ENCODE data around the gene DEPP1.

The DEPP1 gene

DNA sequence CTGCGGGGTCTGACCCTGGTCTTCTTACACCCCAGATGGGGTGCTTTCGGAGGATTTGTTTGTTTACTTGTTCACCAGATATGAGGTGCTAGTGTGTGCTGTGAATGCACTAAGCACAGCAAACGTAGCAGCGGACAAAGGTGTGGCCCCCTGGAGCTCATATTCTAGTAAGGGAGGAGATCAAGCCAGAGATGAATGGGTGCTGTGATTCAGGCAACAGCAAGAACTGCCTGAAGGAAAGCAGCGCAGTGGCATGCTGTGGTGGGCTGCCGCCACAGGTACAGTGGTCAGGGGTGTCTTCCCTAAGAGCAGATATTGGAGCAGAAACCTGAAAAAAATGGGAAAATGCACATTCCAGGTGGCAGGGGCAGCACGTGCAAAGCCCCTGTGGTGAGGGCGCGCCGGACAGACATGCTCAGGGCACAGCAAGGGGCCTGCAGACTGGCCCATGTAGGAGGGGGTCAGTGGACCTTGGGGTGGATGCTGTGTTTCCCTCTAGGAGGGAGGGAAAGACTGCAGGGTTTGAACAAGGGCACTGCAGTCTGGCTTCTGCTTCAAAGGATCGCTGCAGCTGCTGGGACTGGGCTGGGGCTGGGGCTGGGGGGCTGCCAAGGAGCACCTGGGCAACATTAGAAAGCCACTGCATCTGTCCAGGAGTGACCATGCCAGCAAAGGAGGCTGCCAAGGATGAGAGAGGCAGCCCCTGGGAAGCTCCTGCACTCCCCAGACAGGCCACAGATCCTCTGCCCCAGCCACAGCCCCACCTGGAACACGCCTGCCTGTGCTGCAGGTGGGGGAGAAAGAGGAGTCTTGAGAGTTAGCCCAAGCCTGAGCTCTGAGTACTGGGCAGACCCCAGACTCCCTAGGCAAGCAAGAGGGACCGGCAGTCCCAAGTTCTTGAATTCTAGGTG is 927 bp upstream of the DEPP1 start:
- no peak for DNase-seq (ENCODE audit: low read depth in 3 of 3)

DNA sequence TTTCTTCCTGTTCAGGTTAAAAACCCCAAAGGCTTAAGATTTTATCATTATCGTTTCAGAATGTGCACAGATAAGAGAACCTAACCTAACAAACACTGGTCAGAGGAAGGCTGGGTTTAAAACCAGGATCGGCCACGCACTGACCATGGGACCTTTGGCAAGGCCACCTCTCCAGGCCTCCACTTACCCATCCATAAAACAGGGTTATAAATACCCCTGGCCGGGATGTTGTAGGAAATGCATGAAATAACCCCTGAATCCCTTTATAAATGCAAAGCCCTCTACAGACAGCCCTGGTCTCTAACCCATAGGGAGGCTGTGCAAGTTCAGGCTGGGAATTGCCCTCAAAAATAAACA is 418 bp downstream of the DEPP1 start:
- no peak for DNase-seq (ENCODE audit: low read depth in 3 of 3)

GRCh38 chr10:44977287-44978212 is 1.1 kb downstream of the DEPP1 start:
- no peak for DNase-seq (ENCODE audit: low read depth in 3 of 3)

- no peak for DNase-seq (ENCODE audit: low read depth in 3 of 3)
Observed at GRCh38 chr10:44976352-44977198, 2.0 kb downstream of the DEPP1 start.

DNA sequence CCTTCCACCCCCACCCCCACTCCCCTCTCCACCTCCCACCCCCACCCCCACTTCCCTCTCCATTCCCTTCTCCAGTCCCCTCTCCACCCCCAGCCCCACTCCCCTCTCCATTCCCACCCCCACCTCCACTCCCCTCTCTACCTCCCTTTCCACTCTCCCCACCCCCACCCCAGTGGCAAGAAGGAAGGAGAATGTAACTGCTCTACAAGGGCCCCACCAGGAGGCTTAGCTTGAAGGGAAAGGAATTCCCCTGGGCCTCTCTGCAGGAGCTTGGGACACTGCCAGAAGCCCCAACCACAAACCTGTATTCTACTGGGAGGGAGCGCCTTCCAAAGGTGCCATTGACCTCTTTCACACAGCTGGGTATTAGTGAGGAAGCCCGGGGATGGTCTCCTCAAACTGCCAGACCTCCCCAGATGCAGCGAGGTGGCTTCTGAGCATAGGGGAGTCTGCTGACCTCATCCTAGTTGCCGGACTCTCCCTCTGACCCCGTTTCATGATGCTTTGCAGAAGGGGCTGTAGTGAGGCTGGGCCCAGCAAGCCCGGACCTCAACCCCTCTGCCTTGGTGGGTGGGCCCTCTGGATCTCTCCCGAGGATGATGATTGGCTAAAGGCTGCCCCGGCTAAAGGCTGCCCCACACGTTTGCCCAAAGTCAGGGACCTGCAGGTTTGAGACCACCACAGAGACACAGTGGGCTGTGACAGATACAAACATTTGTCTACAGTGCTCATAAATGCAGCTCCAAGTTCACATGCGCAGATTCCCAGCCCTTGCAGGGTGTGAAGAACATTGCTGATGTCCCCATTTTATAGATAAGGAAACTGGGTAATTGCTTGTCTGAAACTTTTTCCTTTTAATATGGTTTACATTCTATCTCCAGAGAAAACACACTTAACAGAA is 2.9 kb downstream of the DEPP1 start:
- no peak for DNase-seq (ENCODE audit: low read depth in 3 of 3)

- DNase-seq (ENCODE audit: low read depth in 3 of 3): peak; percentile 22 to 58 (median 38)
Observed at GRCh38 chr10:44974628-44975430, 3.8 kb downstream of the DEPP1 start.

DNA sequence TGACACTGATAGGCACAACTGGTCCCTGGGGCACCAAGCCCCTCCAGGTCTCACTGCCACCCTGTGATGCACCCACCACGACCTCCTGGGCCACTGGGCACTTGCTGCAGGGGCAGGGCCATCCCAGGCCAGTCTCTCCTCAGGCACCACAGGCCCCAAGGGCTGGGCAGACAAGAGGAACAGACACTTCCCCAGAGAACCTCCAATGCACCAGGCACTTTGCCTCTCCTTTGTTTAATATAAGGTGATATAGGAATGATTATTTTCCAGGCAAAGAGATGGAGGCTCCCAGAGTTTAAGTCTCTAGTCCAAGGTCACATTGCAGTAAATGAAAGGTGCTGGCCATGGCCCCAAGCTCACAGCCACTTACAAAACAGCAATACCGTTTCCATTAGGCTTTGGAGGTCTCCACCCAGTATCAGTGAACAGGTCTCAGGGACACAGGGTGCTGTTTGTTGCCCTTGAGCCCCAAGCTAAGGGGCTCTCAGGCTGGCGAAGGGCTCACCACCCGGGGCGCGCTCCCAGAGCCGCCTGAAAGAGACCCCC is 4.5 kb downstream of the DEPP1 start:
- no peak for DNase-seq (ENCODE audit: low read depth in 3 of 3)

DNA sequence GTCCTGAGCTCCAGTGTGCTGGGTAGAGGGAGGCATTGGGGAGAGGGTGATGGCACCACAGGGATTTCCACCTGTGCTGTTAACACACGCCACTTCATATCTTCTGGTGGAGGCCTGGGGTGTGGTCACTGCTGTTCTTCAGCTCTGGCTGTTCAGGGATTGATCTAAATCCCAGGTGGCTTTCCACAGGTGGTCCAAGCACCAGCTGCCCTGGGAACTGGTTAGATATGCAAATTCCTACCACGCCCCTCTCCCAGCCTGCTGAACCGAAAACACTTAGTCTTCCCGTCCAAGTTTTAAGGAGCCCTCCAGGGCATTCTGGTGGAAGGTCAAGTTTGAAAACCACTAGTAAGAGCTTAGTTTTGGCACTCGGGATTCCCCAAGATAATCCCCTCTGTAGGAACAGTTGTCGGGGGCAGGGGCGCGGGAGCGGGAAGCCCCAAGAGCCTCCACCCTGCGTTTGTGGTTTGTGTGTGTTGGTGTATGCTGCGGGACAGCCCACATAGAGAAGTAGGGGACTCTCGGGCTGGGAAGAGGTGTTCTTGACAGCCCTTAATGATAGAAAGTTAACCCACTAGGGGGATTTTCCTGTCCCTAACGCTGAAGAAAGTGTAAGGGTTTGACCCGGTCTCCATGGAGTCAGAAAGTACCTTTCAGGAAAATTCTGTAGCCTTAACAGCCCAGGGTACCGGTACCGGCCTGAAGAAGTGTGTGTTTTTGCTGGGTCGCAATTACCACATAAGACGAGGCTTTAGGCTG is 5.1 kb downstream of the DEPP1 start:
- DNase-seq (ENCODE audit: low read depth in 3 of 3): no peak

- no peak for DNase-seq (ENCODE audit: low read depth in 3 of 3)
Observed at GRCh38 chr10:44972874-44973306, 5.7 kb downstream of the DEPP1 start.

DNA sequence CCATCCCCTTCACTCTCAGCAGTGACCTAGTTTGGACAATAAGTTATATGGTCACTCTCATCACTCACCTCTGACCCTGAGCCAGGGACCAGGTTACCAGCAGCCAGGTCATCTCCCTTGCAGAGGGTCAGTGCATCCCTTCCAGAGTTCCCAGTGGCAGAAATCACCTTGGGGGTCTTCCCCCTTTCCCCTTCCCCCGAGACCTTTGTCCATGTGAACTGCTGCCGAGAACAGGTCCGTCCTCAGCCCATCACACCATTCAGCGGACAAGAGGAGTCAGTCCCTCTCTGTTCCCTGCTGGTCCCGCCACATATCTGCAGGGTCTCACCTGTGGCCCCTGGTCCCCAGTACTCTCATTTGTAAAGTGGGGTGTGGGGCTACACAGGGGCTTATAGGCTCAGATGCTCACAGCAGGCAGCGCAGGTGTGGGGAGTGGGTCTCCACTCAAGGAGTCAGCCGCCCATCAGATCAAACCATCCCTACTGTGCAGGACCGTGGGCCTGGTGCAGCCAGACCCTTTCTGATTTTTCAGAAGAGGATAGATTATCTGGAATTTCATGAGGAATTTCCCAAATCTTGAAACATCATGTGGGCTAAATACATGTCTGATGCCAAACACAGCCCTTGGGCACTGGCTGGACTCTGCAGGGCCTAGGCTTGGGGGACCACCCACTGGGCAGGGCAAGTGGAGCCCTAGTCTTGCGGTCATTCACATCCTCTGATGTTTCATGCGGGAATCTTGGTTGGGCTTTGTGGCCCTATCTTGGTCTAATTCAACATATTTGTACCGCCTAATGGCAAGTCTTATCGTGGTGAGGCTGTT is 6.5 kb downstream of the DEPP1 start:
- no peak for DNase-seq (ENCODE audit: low read depth in 3 of 3)

GRCh38 chr10:44971434-44971833 is 7.2 kb downstream of the DEPP1 start:
- DNase-seq (ENCODE audit: low read depth in 3 of 3): no peak

- DNase-seq (ENCODE audit: low read depth in 3 of 3): no peak
Observed at GRCh38 chr10:44970812-44971395, 7.7 kb downstream of the DEPP1 start.

- DNase-seq (ENCODE audit: low read depth in 3 of 3): no peak
Observed at GRCh38 chr10:44969854-44970253, 8.8 kb downstream of the DEPP1 start.

GRCh38 chr10:44968500-44969400 is 9.9 kb downstream of the DEPP1 start:
- DNase-seq (ENCODE audit: low read depth in 3 of 3): no peak

DNA sequence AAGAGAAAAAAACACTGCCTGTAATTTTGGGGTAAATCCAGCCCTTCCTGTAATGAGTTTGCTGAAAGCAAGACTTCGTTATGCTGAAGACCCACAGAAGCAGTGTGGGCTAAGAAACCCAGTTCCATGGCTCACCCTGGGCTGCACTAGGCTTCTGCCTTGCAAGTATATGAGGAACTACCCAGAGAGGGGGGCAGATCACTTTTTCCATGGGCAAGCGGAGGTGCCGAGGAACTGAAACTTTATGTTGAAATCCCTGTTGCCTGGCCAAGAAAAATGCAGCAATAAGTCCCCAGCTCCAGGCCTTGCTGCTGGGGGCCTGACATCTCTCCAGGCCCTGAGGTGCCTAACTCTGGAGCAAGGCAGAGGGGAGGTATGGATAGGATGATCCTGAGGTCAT is 10.5 kb downstream of the DEPP1 start:
- no peak for DNase-seq (ENCODE audit: low read depth in 3 of 3)

DNA sequence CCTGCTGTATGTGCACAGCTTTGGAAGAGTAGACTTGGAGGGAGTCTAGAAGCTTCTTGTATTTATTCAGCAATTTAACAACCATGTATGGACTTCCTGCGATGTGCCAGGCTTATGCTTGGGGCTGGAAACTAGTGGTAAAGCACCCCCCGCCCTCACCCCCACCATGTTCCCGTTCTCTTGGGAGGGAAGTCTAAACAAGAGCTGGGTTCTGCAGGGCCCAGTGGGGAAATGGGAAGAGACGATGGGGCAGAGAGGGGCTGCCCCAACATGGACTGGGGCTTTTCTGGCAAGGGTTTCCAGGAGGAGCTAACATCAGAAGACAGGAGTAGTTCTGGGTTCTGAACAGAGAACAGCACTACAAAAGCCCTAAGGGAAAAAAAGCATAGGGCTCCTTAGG is 11.0 kb downstream of the DEPP1 start:
- no peak for DNase-seq (ENCODE audit: low read depth in 3 of 3)

Data from stimulated activated CD4-positive, alpha-beta T cell treated with anti-CD3 and anti-CD28 coated beads, TNF-alpha, amount 100 ng/mL, for 24 hours (primary cell).